ENCODE data around the gene MTG1.
"Not testable (repeated sequence)": the region's sequence is repeated elsewhere in the genome, so short reads cannot be mapped to it uniquely, and the experiment has no call there.

DNA sequence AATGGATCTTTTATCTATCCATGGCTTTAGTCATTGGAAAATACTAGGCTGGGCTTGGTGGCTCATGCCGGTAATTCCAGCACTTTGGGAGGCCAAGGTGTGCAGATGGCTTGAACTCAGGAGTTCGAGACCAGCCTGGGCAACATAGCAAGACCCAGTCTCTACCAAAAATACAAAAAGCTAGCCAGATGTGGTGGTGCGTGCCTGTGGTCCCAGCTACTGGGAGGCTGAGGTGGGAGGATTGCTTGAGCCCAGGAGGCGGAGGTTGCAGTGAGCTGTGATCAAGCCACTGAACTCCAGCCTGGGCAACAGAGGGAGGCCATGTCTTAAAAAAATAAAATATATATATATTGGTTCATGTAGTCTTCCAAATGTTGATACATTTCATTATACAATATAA lies 7.0 kb upstream of the MTG1 start:
- TF ChIP-seq NR2C2 (IDR thresholded peaks at IDR 0.05; ENCODE audit: borderline replicate concordance, control insufficient read depth, insufficient read length, low read depth); POLR2A (IDR thresholded peaks at IDR 0.05; ENCODE audit: low read depth, low read length); ZNF274 (IDR thresholded peaks at IDR 0.05; ENCODE audit: insufficient read depth, insufficient read length); POLR2AphosphoS5 (IDR thresholded peaks at IDR 0.05; ENCODE audit: low read length); ETV6 (conservative IDR thresholded peaks at IDR 0.05 in 1 of 2, IDR thresholded peaks at IDR 0.05 in 1 of 2; ENCODE audit: borderline replicate concordance in 1 of 2, low read depth in 1 of 2); RBBP5 (conservative IDR thresholded peaks at IDR 0.05): not testable (repeated sequence)
- TF ChIP-seq, protein P1, sequence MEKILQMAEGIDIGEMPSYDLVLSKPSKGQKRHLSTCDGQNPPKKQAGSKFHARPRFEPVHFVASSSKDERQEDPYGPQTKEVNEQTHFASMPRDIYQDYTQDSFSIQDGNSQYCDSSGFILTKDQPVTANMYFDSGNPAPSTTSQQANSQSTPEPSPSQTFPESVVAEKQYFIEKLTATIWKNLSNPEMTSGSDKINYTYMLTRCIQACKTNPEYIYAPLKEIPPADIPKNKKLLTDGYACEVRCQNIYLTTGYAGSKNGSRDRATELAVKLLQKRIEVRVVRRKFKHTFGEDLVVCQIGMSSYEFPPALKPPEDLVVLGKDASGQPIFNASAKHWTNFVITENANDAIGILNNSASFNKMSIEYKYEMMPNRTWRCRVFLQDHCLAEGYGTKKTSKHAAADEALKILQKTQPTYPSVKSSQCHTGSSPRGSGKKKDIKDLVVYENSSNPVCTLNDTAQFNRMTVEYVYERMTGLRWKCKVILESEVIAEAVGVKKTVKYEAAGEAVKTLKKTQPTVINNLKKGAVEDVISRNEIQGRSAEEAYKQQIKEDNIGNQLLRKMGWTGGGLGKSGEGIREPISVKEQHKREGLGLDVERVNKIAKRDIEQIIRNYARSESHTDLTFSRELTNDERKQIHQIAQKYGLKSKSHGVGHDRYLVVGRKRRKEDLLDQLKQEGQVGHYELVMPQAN (conservative IDR thresholded peaks at IDR 0.05), result not testable (repeated sequence)
- TF ChIP-seq, protein P2, sequence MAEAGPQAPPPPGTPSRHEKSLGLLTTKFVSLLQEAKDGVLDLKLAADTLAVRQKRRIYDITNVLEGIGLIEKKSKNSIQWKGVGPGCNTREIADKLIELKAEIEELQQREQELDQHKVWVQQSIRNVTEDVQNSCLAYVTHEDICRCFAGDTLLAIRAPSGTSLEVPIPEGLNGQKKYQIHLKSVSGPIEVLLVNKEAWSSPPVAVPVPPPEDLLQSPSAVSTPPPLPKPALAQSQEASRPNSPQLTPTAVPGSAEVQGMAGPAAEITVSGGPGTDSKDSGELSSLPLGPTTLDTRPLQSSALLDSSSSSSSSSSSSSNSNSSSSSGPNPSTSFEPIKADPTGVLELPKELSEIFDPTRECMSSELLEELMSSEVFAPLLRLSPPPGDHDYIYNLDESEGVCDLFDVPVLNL (IDR thresholded peaks at IDR 0.05; ENCODE audit: low read depth, low read length), result not testable (repeated sequence)
- TF ChIP-seq, protein P3, sequence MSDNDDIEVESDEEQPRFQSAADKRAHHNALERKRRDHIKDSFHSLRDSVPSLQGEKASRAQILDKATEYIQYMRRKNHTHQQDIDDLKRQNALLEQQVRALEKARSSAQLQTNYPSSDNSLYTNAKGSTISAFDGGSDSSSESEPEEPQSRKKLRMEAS (IDR thresholded peaks at IDR 0.05; ENCODE audit: low read depth, low read length), result not testable (repeated sequence)
